ENCODE measurements around the gene CMA1. TPM values are rescaled to one million over a fixed set of nuclear protein-coding genes. Genes with fewer than 3 reads are reported as not detected.

The CMA1 gene
- total RNA-seq, 1 donor from 2014 or later: not detected

- Mint-ChIP-seq H3K4me3 (ENCODE audit: unreplicated experiment) (no peak overlapping the region), H3K9me3 (ENCODE audit: unreplicated experiment) (peaks cover 21% of the 10 kb centered on the region), H3K4me1 (ENCODE audit: low read depth, unreplicated experiment) (no peaks in the 10 kb centered on the region), H3K27me3 (ENCODE audit: low read depth, unreplicated experiment) (no peaks in the 10 kb centered on the region), H3K36me3 (ENCODE audit: low read depth, unreplicated experiment) (peaks cover 34% of the 10 kb centered on the region), H3K27ac (ENCODE audit: unreplicated experiment) (no peak overlapping the region)
- H3K27me3 ChIP-seq (ENCODE audit: insufficient read depth, low read length): no peaks in the 10 kb centered on the region
- no peak overlapping the region for H3K4me3 ChIP-seq (ENCODE audit: insufficient read depth, low read depth, low read length)
- H2AFZ ChIP-seq (ENCODE audit: low read depth, low read length): no peak overlapping the region
- no peak overlapping the region for H3K4me2 ChIP-seq (ENCODE audit: low read length)
- FAIRE-seq: no peak
- H3K79me2 ChIP-seq (ENCODE audit: insufficient read depth, low read length): no peaks in the 10 kb centered on the region
- H3K9me3 ChIP-seq (ENCODE audit: insufficient read depth, low read depth, low read length): no peaks in the 10 kb centered on the region
- no peak for DNase-seq (ENCODE audit: low read depth)
- H3K4me1 ChIP-seq (ENCODE audit: insufficient read depth, low read length): no peaks in the 10 kb centered on the region
- no peaks in the 10 kb centered on the region for H4K20me1 ChIP-seq (ENCODE audit: insufficient read depth, low read length)
- no peak for TF ChIP-seq CTCF (IDR thresholded peaks at IDR 0.05; ENCODE audit: insufficient read depth, low read depth, low read length)
- TF ChIP-seq EZH2 (IDR thresholded peaks at IDR 0.05; ENCODE audit: insufficient read depth, low read length): no peak
- H3K27ac ChIP-seq (ENCODE audit: low read depth, low read length): no peak overlapping the region
- H3K9ac ChIP-seq (ENCODE audit: low read length): no peak overlapping the region
- no peaks in the 10 kb centered on the region for H3K36me3 ChIP-seq (ENCODE audit: insufficient read depth, low read length)
These were observed 49.3 kb downstream of the CMA1 start for GRCh38 chr14:24458736-24459135.

- no peak for FAIRE-seq
- H3K36me3 Mint-ChIP-seq (ENCODE audit: low read depth, unreplicated experiment): peaks cover 43% of the 10 kb centered on the region
- Histone ChIP-seq H3K79me2 (ENCODE audit: insufficient read depth, low read length) (no peaks in the 10 kb centered on the region), H3K27ac (ENCODE audit: low read depth, low read length) (no peak overlapping the region), H3K36me3 (ENCODE audit: insufficient read depth, low read length) (no peaks in the 10 kb centered on the region), H2AFZ (ENCODE audit: low read depth, low read length) (no peak overlapping the region), H3K27me3 (ENCODE audit: insufficient read depth, low read length) (no peaks in the 10 kb centered on the region), H4K20me1 (ENCODE audit: insufficient read depth, low read length) (no peaks in the 10 kb centered on the region), H3K4me3 (ENCODE audit: insufficient read depth, low read depth, low read length) (no peak overlapping the region), H3K4me2 (ENCODE audit: low read length) (no peak overlapping the region), H3K9ac (ENCODE audit: low read length) (no peak overlapping the region), H3K9me3 (ENCODE audit: insufficient read depth, low read depth, low read length) (no peaks in the 10 kb centered on the region), H3K4me1 (ENCODE audit: insufficient read depth, low read length) (no peaks in the 10 kb centered on the region)
- no peak for TF ChIP-seq CTCF (IDR thresholded peaks at IDR 0.05; ENCODE audit: insufficient read depth, low read depth, low read length)
- TF ChIP-seq EZH2 (IDR thresholded peaks at IDR 0.05; ENCODE audit: insufficient read depth, low read length): no peak
- H3K27ac Mint-ChIP-seq (ENCODE audit: unreplicated experiment): no peak overlapping the region
- H3K4me3 Mint-ChIP-seq (ENCODE audit: unreplicated experiment): no peak overlapping the region
- no peak for DNase-seq (ENCODE audit: low read depth)
- peaks cover 28% of the 10 kb centered on the region for H3K9me3 Mint-ChIP-seq (ENCODE audit: unreplicated experiment)
- H3K4me1 Mint-ChIP-seq (ENCODE audit: low read depth, unreplicated experiment): no peaks in the 10 kb centered on the region
- no peaks in the 10 kb centered on the region for H3K27me3 Mint-ChIP-seq (ENCODE audit: low read depth, unreplicated experiment)
These were observed 51.1 kb downstream of the CMA1 start for GRCh38 chr14:24456980-24457379.

Other genes starting within 250 kb of the CMA1 start
- 3.8 and 4.8 TPM in 2 replicates for gene TGM1, start 245.1 kb downstream of the CMA1 start, total RNA-seq
- gene RABGGTA, start 236.7 kb downstream of the CMA1 start, total RNA-seq: 26.6 and 27.3 TPM in 2 replicates
- 26.5 and 30.3 TPM in 2 replicates for gene DHRS1, start 208.5 kb downstream of the CMA1 start, total RNA-seq
- 22.9 and 23.5 TPM in 2 replicates for gene NOP9, start 208.4 kb downstream of the CMA1 start, total RNA-seq
- not detected in 2 replicates for gene CIDEB, start 200.3 kb downstream of the CMA1 start, total RNA-seq
- gene LTB4R2, start 198.1 kb downstream of the CMA1 start, total RNA-seq: 7.8 and 9.3 TPM in 2 replicates
- gene LTB4R, start 196.8 kb downstream of the CMA1 start, total RNA-seq: 5.5 TPM in 2 replicates
- gene ADCY4, start 173.2 kb downstream of the CMA1 start, total RNA-seq: 0.32 and 0.67 TPM in 2 replicates
- 0.58 and 0.95 TPM in 2 replicates for gene RIPK3, start 168.3 kb downstream of the CMA1 start, total RNA-seq
- gene NFATC4, start 140.1 kb downstream of the CMA1 start, total RNA-seq: 61.9 and 73.9 TPM in 2 replicates
- gene NYNRIN, start 109.3 kb downstream of the CMA1 start, total RNA-seq: 25.4 and 32.0 TPM in 2 replicates
- gene CBLN3, start 78.6 kb downstream of the CMA1 start, total RNA-seq: 3.9 and 5.4 TPM in 2 replicates
- gene KHNYN, start 78.3 kb downstream of the CMA1 start, total RNA-seq: 45.5 and 50.5 TPM in 2 replicates
- 27.6 and 28.1 TPM in 2 replicates for gene SDR39U1, start 65.5 kb downstream of the CMA1 start, total RNA-seq
- gene CTSG, start 68.0 kb upstream of the CMA1 start, total RNA-seq: not detected in 2 replicates
- gene GZMH, start 101.4 kb upstream of the CMA1 start, total RNA-seq: not detected in 2 replicates
- not detected in 2 replicates for gene GZMB, start 125.9 kb upstream of the CMA1 start, total RNA-seq

All from astrocyte (in vitro differentiated cells and primary cell).